Ishikawa (cell line): ENCODE data around the gene CBX6.

Source experiments
- CEBPB ChIP-seq: IDR thresholded peaks from 2 replicates; pipeline ENCODE4 v1.6.1; 2012
- CREB1 ChIP-seq: IDR thresholded peaks from 2 replicates; pipeline ENCODE4 v1.6.1; 2012; ENCODE audit warnings: low read depth
- EGR1 ChIP-seq: IDR thresholded peaks from 2 replicates; pipeline ENCODE4 v1.6.1; 2012
- EP300 ChIP-seq: IDR thresholded peaks from 2 replicates; pipeline ENCODE4 v1.6.1; 2012; ENCODE audit warnings: borderline replicate concordance
- RAD21 ChIP-seq: IDR thresholded peaks from 2 replicates; pipeline ENCODE4 v1.6.1; 2012; ENCODE audit warnings: low read depth
- TAF1 ChIP-seq: IDR thresholded peaks from 2 replicates; pipeline ENCODE4 v1.6.1; 2012; ENCODE audit warnings: low read depth, mild to moderate bottlenecking
- TEAD4 ChIP-seq: IDR thresholded peaks from 2 replicates; pipeline ENCODE4 v1.6.1; 2012
- YY1 ChIP-seq: IDR thresholded peaks from 2 replicates; pipeline ENCODE4 v1.6.1; 2012; ENCODE audit warnings: low read depth
- TF ChIP-seq, protein P1 (sequence below): IDR thresholded peaks from 2 replicates; pipeline ENCODE4 v1.6.1; 2012; ENCODE audit warnings: low read depth, mild to moderate bottlenecking
- TF ChIP-seq, protein P2 (sequence below): IDR thresholded peaks from 2 replicates; pipeline ENCODE4 v1.6.1; 2012

DNA sequence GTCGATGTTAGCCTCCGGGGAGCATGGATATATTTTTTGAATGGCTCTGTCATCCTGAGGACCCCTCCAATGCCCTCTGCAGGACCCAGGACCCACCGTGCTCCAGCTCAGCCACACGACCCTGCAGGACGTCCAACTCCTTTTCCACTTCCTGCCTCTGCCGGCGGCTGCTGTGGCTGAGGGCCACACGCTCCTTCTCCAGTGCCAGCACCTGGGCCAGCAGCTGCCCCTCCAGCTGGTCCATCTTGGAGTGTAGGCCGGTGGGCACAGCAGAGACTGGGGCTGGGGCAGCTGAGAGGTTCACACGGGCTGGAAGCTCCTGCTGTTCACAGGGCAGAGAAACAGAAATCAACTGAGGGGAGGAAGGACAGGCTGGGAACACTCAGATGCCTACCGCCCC lies 43.8 kb downstream of the CBX6 start:
- no peak for TF ChIP-seq RAD21
- TF ChIP-seq, protein P1, sequence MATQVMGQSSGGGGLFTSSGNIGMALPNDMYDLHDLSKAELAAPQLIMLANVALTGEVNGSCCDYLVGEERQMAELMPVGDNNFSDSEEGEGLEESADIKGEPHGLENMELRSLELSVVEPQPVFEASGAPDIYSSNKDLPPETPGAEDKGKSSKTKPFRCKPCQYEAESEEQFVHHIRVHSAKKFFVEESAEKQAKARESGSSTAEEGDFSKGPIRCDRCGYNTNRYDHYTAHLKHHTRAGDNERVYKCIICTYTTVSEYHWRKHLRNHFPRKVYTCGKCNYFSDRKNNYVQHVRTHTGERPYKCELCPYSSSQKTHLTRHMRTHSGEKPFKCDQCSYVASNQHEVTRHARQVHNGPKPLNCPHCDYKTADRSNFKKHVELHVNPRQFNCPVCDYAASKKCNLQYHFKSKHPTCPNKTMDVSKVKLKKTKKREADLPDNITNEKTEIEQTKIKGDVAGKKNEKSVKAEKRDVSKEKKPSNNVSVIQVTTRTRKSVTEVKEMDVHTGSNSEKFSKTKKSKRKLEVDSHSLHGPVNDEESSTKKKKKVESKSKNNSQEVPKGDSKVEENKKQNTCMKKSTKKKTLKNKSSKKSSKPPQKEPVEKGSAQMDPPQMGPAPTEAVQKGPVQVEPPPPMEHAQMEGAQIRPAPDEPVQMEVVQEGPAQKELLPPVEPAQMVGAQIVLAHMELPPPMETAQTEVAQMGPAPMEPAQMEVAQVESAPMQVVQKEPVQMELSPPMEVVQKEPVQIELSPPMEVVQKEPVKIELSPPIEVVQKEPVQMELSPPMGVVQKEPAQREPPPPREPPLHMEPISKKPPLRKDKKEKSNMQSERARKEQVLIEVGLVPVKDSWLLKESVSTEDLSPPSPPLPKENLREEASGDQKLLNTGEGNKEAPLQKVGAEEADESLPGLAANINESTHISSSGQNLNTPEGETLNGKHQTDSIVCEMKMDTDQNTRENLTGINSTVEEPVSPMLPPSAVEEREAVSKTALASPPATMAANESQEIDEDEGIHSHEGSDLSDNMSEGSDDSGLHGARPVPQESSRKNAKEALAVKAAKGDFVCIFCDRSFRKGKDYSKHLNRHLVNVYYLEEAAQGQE: no peak
- TF ChIP-seq TEAD4: no peak
- TF ChIP-seq EP300: no peak
- TF ChIP-seq, protein P2, sequence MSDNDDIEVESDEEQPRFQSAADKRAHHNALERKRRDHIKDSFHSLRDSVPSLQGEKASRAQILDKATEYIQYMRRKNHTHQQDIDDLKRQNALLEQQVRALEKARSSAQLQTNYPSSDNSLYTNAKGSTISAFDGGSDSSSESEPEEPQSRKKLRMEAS: no peak
- TF ChIP-seq YY1: no peak
- TF ChIP-seq EGR1: no peak
- no peak for TF ChIP-seq CREB1
- TF ChIP-seq CEBPB: no peak
- TF ChIP-seq TAF1: no peak
